Testis (tissue), 3 donors: Measurements from ENCODE around the gene CUL1. TPM values are rescaled to one million over a fixed set of nuclear protein-coding genes. Genes with fewer than 3 reads are reported as not detected.

Source experiments
- DNase-seq: peaks from one replicate; pipeline ENCODE4 v3.0.0-alpha.2; 2019
- H3K27ac ChIP-seq, 2 donors: fragments of 200-600 bp; sonication (generic); one replicate each; pipeline ENCODE4 v1.5.1; 2019
- H3K27me3 ChIP-seq: fragments of 200-600 bp; sonication (generic); one replicate; pipeline ENCODE4 v1.5.1; 2019
- H3K36me3 ChIP-seq: fragments of 200-600 bp; sonication (generic); one replicate; pipeline ENCODE4 v1.5.1; 2017; ENCODE audit warnings: low read depth; ENCODE audit errors: missing control alignments
- H3K4me1 ChIP-seq: fragments of 200-600 bp; sonication (generic); one replicate; pipeline ENCODE4 v1.5.1; 2019
- H3K4me3 ChIP-seq, 2 donors: fragments of 200-600 bp; sonication (generic); one replicate each; pipeline ENCODE4 v1.5.1; 2017 to 2019
- H3K9me3 ChIP-seq: fragments of 200-600 bp; sonication (generic); one replicate; pipeline ENCODE4 v1.5.1; 2017
- CTCF ChIP-seq, 3 experiments: fragments of 450-650 bp in 2 of 3; fragments of 200-600 bp in 1 of 3; sonication (generic) in 1 of 3; IDR thresholded peaks; one replicate each; pipeline ENCODE4 v1.5.1; 2016 to 2019; ENCODE audit warnings: antibody characterized with exemption in 3 of 3, mild to moderate bottlenecking in 2 of 3, moderate library complexity in 1 of 3
- POLR2A ChIP-seq: fragments of 450-650 bp; IDR thresholded peaks from one replicate; pipeline ENCODE4 v1.6.1; 2017; ENCODE audit warnings: antibody characterized with exemption, mild to moderate bottlenecking, moderate library complexity
- WGBS, 2 donors: methylation state at CpG; one replicate each; pipeline ENCODE4 v1.1.5; 2018; 5-methylcytosine and 5-hydroxymethylcytosine counted together
- intact Hi-C: fragments of 100-400 bp; cut with DNase I; formaldehyde crosslinking; loops from one replicate; pipeline ENCODE4 v1.15.1; 2023; ENCODE audit warnings: low total_unique reads
- polyA plus RNA-seq: library from polyadenylated mRNA; stranded (reverse); fragments of 350-450 nt; fragmentation: Illumina TruSeq; extraction: RNeasy Lipid Tissue Mini Kit (QIAGEN cat#74804); gene quantifications from one replicate; pipeline ENCODE4 v1.2.3, GENCODE V29; 2014; ENCODE audit warnings: low read depth, low replicate concordance; ENCODE audit not compliant: insufficient read depth
- total RNA-seq, 2 donors: library from RNA; depleted of rRNA; stranded (reverse); fragments of >200 nt; gene quantifications; one replicate each; pipeline ENCODE4 v1.2.3, GENCODE V29; 2016

The CUL1 gene
- total and polyA plus RNA-seq, 3 donors from 2014 or later, result 151 to 206 (median 161) TPM

DNA sequence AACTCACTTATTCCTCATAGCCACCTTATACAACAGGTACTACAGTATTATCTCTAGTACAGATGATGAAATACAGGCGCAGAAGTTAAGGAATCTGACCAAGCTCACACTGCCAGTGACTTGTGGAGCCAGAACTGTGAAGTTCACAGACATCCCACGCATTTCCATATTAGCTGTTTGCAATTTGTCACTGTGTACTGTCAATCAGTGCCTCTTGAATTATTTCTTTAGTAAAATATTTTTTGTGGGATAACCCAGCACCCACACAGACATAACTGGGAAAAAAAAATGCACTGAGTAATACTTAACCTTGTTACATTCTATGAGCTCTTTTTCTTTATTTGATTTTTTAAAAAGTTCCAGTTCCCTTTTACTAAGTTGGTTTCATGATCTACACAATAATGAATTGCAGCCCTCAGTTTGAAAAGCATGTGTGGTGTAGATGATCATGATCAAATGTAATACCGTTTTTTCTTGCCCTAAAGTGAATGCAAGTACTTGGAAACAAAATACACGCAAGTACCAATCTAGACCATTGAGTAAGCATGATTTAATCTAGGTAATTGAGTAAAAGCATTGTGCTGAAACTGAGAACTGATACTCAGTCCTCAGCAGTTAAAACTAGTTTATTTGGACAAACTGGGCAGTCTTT is 14.1 kb downstream of the CUL1 start:
- DNase-seq, result no peak
- H3K4me1 ChIP-seq, result peaks cover 5% of the 10 kb centered on the region
- H3K27ac ChIP-seq, result no peak overlapping the region
- 57 to 63% methylated on average over 4 of the region's 4 CpGs for WGBS, 2 donors
- no peaks in the 10 kb centered on the region for H3K36me3 ChIP-seq
- no peak for TF ChIP-seq POLR2A
- no peak for TF ChIP-seq CTCF (IDR thresholded peaks at IDR 0.05)
- H3K9me3 ChIP-seq, result no peaks in the 10 kb centered on the region
- no peaks in the 10 kb centered on the region for H3K27me3 ChIP-seq
- no peak overlapping the region for H3K4me3 ChIP-seq
- intact Hi-C loops, result no loop called here

DNA sequence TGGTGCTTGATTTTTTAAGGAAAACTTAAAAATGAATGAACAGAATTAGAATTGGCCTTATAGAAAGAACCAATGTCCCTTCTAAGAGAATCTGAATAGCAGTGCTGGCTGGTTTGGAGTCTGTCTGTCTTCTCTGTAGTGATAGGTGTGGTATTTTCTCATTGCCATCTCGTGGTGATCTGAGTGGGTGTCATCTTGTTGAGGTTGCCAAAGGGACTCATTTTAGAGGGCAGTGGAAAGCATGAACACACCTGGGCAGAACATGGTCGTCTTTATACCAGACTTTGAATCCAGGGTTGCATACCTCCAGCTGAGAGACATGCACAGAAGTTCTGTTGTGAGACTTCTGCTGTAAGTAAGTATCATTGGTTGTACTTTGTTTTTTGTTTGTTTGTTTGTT is 15.8 kb downstream of the CUL1 start:
- Histone ChIP-seq H3K9me3 (no peaks in the 10 kb centered on the region), H3K36me3 (no peaks in the 10 kb centered on the region), H3K4me1 (no peaks in the 10 kb centered on the region), H3K4me3 (no peak overlapping the region), H3K27ac (no peak overlapping the region), H3K27me3 (no peaks in the 10 kb centered on the region)
- intact Hi-C loops, result no loop called here
- TF ChIP-seq POLR2A (no peak), CTCF (IDR thresholded peaks at IDR 0.05) (no peak)
- DNase-seq, result no peak
- 67 to 77% methylated on average over 2 of the region's 2 CpGs for WGBS, 2 donors

DNA sequence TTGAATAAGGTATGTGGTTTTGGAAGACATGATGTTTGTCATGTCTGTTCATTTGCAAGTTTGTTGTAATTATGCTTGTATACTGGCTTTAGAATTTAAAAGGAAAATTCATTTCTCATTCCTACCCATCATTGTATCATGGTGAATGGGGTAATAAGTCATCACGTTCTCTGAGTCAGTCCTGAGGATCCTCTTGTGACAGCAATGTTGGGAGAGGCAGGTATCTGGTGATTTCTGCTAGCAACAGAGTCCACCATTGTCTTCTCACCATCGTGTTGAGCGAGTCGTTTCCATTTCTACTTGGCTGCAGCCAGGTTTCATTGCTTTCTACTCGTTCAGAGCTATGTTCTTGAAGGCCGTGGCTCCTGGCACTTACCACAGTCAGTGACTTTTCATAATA is 16.3 kb downstream of the CUL1 start:
- Histone ChIP-seq H3K36me3 (no peaks in the 10 kb centered on the region), H3K4me3 (no peak overlapping the region), H3K27ac (no peak overlapping the region), H3K4me1 (no peaks in the 10 kb centered on the region), H3K27me3 (no peaks in the 10 kb centered on the region), H3K9me3 (no peaks in the 10 kb centered on the region)
- 84 to 91% methylated on average over 6 of the region's 6 CpGs for WGBS, 2 donors
- intact Hi-C loops, result no loop called here
- no peak for DNase-seq
- TF ChIP-seq POLR2A (no peak), CTCF (IDR thresholded peaks at IDR 0.05) (no peak)

DNA sequence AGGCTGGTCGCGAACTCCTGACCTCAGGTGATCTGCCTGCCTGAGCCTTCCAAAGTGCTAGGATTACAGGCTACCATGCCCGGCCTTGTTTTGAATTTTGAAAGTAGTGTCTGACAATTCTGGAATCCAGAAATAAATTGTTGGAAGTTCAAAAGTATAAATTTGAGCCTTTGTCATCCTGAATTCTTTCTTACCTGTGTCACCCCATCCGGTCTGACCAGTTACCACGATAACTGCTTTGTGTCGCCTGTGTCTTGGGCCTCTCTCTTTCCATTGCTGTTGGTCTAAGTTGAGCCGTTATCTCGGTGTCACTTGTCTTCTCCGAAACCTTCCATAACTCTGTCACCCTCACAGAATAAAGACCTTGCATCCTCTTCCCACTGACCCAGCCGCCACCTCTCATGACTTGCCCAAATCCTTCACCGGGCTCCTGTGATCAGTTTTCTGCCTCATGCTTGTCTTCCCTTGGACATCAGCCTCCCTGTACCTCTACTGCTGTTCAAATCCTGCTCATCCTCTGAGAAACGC is 18.6 kb downstream of the CUL1 start:
- 94 to 96% methylated on average over 12 of the region's 12 CpGs for WGBS, 2 donors
- Histone ChIP-seq H3K4me1 (peaks cover 4% of the 10 kb centered on the region), H3K36me3 (no peaks in the 10 kb centered on the region)

More for the DNA sequence above, 18.6 kb downstream of the CUL1 start:
- Histone ChIP-seq H3K27ac (no peak overlapping the region), H3K4me3 (no peak overlapping the region), H3K27me3 (no peaks in the 10 kb centered on the region), H3K9me3 (no peaks in the 10 kb centered on the region)
- no peak for DNase-seq
- intact Hi-C loops, result no loop called here
- TF ChIP-seq CTCF (IDR thresholded peaks at IDR 0.05) (no peak), POLR2A (no peak)
